ENCODE results near the gene DAB2IP. TPM values are rescaled to one million over a fixed set of nuclear protein-coding genes. Genes with fewer than 3 reads are reported as not detected.

The DAB2IP gene
- total RNA-seq, 4 donors from 2014 or later = 42.0 to 93.4 (median 47.9) TPM

GRCh38 chr9:121771851-121772599 lies 120.6 kb downstream of the DAB2IP start:
- peak overlapping the region in 2 of 4 donors; percentile 33 to 52 for H3K27ac ChIP-seq
- TF ChIP-seq POLR2AphosphoS5 (IDR thresholded peaks at IDR 0.05) = no peak
- no peak for TF ChIP-seq EP300 (IDR thresholded peaks at IDR 0.05)
- no peak for TF ChIP-seq POLR2A (IDR thresholded peaks at IDR 0.05)
- TF ChIP-seq CTCF (IDR thresholded peaks at IDR 0.05) = no peak
- H3K4me1 ChIP-seq = peaks cover 0 to 16% (median 5%) of the 10 kb centered on the region in 3 donors
- peaks cover 0 to 100% of the 10 kb centered on the region in 2 donors for H3K36me3 ChIP-seq
- WGBS, 2 donors (ENCODE audit: low coverage in 1 of 2) = 90 to 100% methylated on average over 2 of the region's 16 CpGs
- H3K27me3 ChIP-seq = no peaks in the 10 kb centered on the region
- H3K9me3 ChIP-seq = no peaks in the 10 kb centered on the region
- ATAC-seq = no peak
- H3K4me3 ChIP-seq = no peak overlapping the region

DNA sequence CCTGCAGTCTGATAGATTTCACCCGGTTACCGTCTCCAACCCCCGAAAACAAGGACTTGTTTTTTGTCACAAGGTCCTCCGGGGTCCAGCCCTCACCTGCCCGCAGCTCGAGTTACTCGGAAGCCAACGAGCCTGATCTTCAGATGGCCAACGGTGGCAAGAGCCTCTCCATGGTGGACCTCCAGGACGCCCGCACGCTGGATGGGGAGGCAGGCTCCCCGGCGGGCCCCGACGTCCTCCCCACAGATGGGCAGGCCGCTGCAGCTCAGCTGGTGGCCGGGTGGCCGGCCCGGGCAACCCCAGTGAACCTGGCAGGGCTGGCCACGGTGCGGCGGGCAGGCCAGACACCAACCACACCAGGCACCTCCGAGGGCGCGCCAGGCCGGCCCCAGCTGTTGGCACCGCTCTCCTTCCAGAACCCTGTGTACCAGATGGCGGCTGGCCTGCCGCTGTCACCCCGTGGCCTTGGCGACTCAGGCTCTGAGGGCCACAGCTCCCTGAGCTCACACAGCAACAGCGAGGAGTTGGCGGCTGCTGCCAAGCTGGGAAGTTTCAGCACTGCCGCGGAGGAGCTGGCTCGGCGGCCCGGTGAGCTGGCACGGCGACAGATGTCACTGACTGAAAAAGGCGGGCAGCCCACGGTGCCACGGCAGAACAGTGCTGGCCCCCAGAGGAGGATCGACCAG lies 121.3 kb downstream of the DAB2IP start:
- TF ChIP-seq EP300 (IDR thresholded peaks at IDR 0.05) (no peak), CTCF (IDR thresholded peaks at IDR 0.05) (no peak), POLR2AphosphoS5 (IDR thresholded peaks at IDR 0.05) (no peak), POLR2A (IDR thresholded peaks at IDR 0.05) (no peak)
- WGBS, 2 donors (ENCODE audit: low coverage in 1 of 2) = 90% methylated on average over 2 of the region's 45 CpGs; no CpG with 5 or more reads in 1 of the 2 donors
- ATAC-seq = no peak
- Histone ChIP-seq H3K36me3 (peaks cover 0 to 100% of the 10 kb centered on the region in 2 donors), H3K27ac (peak overlapping the region in 1 of 4 donors; percentile 52), H3K27me3 (no peaks in the 10 kb centered on the region), H3K4me3 (no peak overlapping the region), H3K9me3 (peaks cover 0 to under 1% (median 0%) of the 10 kb centered on the region in 3 donors), H3K4me1 (peaks cover 0 to 16% (median 5%) of the 10 kb centered on the region in 3 donors)

GRCh38 chr9:121773286-121773953 lies 122.0 kb downstream of the DAB2IP start:
- H3K4me1 ChIP-seq = peaks cover 0 to 18% (median 5%) of the 10 kb centered on the region in 3 donors
- ATAC-seq = no peak
- WGBS, 2 donors (ENCODE audit: low coverage in 1 of 2) = 95% methylated on average over 4 of the region's 18 CpGs; no CpG with 5 or more reads in 1 of the 2 donors
- no peak overlapping the region for H3K4me3 ChIP-seq
- H3K27ac ChIP-seq = peak overlapping the region in 2 of 4 donors; percentile 4 to 52
- no peaks in the 10 kb centered on the region for H3K27me3 ChIP-seq
- H3K9me3 ChIP-seq = peaks cover 0 to 4% (median 0%) of the 10 kb centered on the region in 3 donors
- no peak for TF ChIP-seq CTCF (IDR thresholded peaks at IDR 0.05)
- H3K36me3 ChIP-seq = peaks cover 0 to 94% of the 10 kb centered on the region in 2 donors

DNA sequence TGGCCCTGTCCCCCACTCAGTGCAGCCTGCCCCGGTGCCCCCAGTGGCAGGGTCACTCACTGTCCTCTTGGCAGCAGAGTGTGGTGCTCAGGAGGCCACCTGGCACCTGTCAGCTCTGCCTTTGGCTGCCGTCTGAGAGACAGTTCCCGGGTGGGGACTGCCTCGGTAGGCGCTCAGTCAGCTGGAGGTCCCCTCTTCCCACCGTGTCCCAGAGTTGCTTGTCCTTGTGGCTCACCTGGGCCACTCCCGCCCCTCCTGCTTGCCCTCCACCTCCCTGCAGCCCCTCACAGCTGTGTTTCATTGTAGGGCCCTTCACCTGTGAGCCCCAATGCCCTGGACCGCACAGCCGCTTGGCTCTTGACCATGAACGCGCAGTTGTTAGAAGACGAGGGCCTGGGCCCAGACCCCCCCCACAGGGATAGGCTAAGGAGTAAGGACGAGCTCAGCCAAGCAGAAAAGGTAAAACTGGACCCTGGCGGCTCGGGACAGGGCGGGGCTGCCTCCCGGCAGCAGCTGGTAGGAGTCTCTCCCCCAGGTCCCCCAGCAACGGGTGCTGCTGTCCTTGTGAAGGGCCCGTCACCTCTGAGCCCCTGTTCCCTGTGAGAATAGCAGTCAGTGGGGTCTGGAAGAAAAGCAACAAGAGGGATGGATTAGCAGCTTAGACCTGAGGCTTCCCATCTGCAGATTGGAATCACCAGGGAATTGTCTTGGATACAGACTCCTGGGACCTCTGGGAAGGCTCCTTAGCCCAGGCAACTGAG lies 122.7 kb downstream of the DAB2IP start:
- Histone ChIP-seq H3K9me3 (peaks cover 0 to 4% (median 0%) of the 10 kb centered on the region in 3 donors), H3K4me3 (no peak overlapping the region), H3K27ac (peak overlapping the region in 1 of 4 donors; percentile 27), H3K4me1 (peaks cover 0 to 25% (median 5%) of the 10 kb centered on the region in 3 donors), H3K36me3 (peaks cover 0 to 87% of the 10 kb centered on the region in 2 donors), H3K27me3 (no peaks in the 10 kb centered on the region)
- WGBS, 2 donors (ENCODE audit: low coverage in 1 of 2) = 62 to 100% methylated on average over 1 to 3 of the region's 19 CpGs
- TF ChIP-seq POLR2A (IDR thresholded peaks at IDR 0.05) (no peak), EP300 (IDR thresholded peaks at IDR 0.05) (no peak)
- no peak for ATAC-seq
